ENCODE results near the gene LBX2. TPM values are rescaled to one million over a fixed set of nuclear protein-coding genes. Genes with fewer than 3 reads are reported as not detected.

The LBX2 gene
- total RNA-seq: not detected

- no peak for DNase-seq (ENCODE audit: low spot score in 2 of 2)
- no peak for FAIRE-seq
Observed at GRCh38 chr2:74499267-74499939, at the start of gene LBX2. LBX2 (minus strand) TSS chr2:74499603; CDS start chr2:74499537, 66 bp downstream.

- FAIRE-seq: no peak
Observed at GRCh38 chr2:74548285-74548899, 49.0 kb upstream of the LBX2 start.

GRCh38 chr2:74546004-74546403, 46.6 kb upstream of the LBX2 start:
- FAIRE-seq (no peak), DNase-seq (ENCODE audit: low spot score in 2 of 2) (no peak)

More at GRCh38 chr2:74548285-74548899, 49.0 kb upstream of the LBX2 start:
- no peak for DNase-seq (ENCODE audit: low spot score in 2 of 2)

GRCh38 chr2:74544634-74545033, 45.2 kb upstream of the LBX2 start:
- FAIRE-seq (no peak), DNase-seq (ENCODE audit: low spot score in 2 of 2) (no peak)

- DNase-seq (ENCODE audit: low spot score in 2 of 2) (no peak), FAIRE-seq (no peak)
Observed at GRCh38 chr2:74542978-74543377, 43.6 kb upstream of the LBX2 start.

GRCh38 chr2:74540291-74540690, 40.9 kb upstream of the LBX2 start:
- DNase-seq (ENCODE audit: low spot score in 2 of 2): no peak

GRCh38 chr2:74538881-74539339, 39.5 kb upstream of the LBX2 start:
- FAIRE-seq: no peak
- no peak for DNase-seq (ENCODE audit: low spot score in 2 of 2)

More at GRCh38 chr2:74540291-74540690, 40.9 kb upstream of the LBX2 start:
- FAIRE-seq: no peak

GRCh38 chr2:74537140-74537539, 37.7 kb upstream of the LBX2 start:
- DNase-seq (ENCODE audit: low spot score in 2 of 2): no peak
- FAIRE-seq: no peak

- FAIRE-seq: no peak
Observed at GRCh38 chr2:74536166-74536950, 37.0 kb upstream of the LBX2 start.

GRCh38 chr2:74535440-74535965, 36.1 kb upstream of the LBX2 start:
- FAIRE-seq (no peak), DNase-seq (ENCODE audit: low spot score in 2 of 2) (no peak)

More at GRCh38 chr2:74536166-74536950, 37.0 kb upstream of the LBX2 start:
- DNase-seq (ENCODE audit: low spot score in 2 of 2): no peak

- FAIRE-seq (no peak), DNase-seq (ENCODE audit: low spot score in 2 of 2) (no peak)
Observed at GRCh38 chr2:74534411-74534810, 35.0 kb upstream of the LBX2 start.

- DNase-seq (ENCODE audit: low spot score in 2 of 2): no peak
Observed at GRCh38 chr2:74533464-74533863, 34.1 kb upstream of the LBX2 start.

GRCh38 chr2:74532222-74532621, 32.8 kb upstream of the LBX2 start:
- FAIRE-seq (no peak), DNase-seq (ENCODE audit: low spot score in 2 of 2) (no peak)

More at GRCh38 chr2:74533464-74533863, 34.1 kb upstream of the LBX2 start:
- FAIRE-seq: no peak

GRCh38 chr2:74531666-74532065, 32.3 kb upstream of the LBX2 start:
- FAIRE-seq (no peak), DNase-seq (ENCODE audit: low spot score in 2 of 2) (no peak)

- no peak for FAIRE-seq
- DNase-seq (ENCODE audit: low spot score in 2 of 2): peak in 1 of 2 donors; percentile 58
Observed at GRCh38 chr2:74530239-74531187, 31.1 kb upstream of the LBX2 start.

GRCh38 chr2:74529357-74530238, 30.2 kb upstream of the LBX2 start, which contains the start of the genes AUP1 and HTRA2:
AUP1 (minus strand) TSS chr2:74529706; CDS start chr2:74529629, 77 bp downstream.
HTRA2 (plus strand) TSS chr2:74529933; CDS start chr2:74530007, 74 bp downstream.
- FAIRE-seq (no peak), DNase-seq (ENCODE audit: low spot score in 2 of 2) (peak; percentile 99)

- FAIRE-seq (no peak), DNase-seq (ENCODE audit: low spot score in 2 of 2) (no peak)
Observed at GRCh38 chr2:74528600-74529356, 29.4 kb upstream of the LBX2 start.

GRCh38 chr2:74527741-74528140, 28.3 kb upstream of the LBX2 start:
- FAIRE-seq: no peak
- DNase-seq (ENCODE audit: low spot score in 2 of 2): no peak

Measured in frontal cortex (tissue), 4 donors.